GM19193 (cell line): ENCODE results near the gene PLA2G4C.

Experiments used
- POLR2A ChIP-seq: IDR thresholded peaks from 4 replicates; pipeline ENCODE4 v1.6.1; 2011; ENCODE audit not compliant: insufficient read depth, insufficient read length; ENCODE audit errors: extremely low read depth

PLA2G4C gene

DNA sequence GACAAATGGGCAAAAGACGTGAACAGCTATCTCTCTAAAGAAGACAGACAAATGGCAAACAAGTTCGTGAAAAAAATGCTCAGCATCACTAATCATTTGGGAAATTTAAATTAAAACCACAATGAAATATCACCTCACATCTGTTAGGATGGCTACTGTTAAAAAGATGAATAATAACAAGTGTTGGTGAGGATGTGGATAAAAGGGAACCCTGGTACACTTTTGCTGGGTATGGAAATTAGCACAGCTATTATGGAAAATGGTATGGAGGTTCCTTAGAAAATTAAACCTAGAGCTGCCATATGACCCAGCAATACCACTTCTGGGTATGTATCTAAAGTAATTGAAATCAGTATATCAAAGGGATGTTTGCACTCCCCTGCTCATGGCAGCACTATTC lies 73.9 kb downstream of the PLA2G4C start:
- no peak for TF ChIP-seq POLR2A

DNA sequence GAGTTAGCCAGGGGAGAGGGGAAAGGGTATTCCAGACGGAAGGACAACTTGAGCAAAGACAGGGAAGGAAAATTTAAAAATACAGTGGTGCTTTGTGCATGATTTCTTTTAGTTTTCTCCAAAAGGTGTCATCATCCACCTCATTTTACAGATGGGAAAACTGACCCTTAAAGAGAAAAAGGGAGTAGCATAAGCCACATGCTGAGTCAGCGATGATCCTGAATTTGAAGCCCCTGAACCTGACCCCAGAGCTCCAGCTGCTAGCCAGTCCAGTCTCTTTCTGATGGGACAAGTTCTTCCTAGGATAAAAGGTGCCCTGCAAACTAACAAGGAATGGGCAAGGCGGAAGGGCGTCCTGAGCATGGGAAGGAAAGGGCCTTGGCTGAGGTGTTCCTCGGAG lies 77.0 kb downstream of the PLA2G4C start:
- TF ChIP-seq POLR2A = no peak

DNA sequence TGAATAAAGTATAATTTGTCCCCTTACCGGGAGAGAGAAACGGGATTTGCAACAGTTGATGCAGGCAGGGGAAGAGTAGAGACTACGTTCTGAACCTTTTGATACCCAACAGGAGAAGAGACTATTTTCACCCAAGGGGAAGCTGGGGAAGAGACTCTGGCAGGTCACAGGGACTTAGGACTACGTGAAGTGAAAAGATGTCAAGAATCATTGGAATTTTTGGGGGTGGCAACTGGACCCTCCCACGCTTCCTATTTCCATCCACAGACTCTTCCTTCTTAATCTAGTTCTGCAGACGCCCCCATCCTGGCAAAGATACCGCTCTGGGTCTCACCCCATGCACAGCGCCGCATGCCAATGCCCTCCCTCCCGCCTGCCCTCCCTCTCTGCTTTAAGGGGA lies 80.5 kb downstream of the PLA2G4C start:
- TF ChIP-seq POLR2A = no peak

DNA sequence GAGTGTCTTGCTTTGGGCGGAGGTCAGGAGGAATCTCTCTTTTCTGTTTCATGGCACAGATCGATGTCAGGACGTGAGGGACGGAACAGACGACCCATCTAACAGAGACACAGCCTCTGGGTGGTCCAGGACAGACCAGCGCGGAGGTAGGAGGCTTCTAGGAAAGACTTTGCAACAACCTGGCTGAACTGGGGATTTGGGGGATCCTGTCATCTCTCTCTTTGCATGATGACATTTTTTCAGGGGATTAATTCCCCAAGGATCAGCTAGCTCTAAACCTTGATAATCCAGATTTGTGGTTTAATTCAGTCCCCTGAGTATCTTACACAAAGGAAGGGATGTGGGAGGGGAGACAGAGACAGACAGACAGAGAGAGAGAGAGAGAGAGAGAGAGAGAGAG lies 81.2 kb downstream of the PLA2G4C start:
- no peak for TF ChIP-seq POLR2A

DNA sequence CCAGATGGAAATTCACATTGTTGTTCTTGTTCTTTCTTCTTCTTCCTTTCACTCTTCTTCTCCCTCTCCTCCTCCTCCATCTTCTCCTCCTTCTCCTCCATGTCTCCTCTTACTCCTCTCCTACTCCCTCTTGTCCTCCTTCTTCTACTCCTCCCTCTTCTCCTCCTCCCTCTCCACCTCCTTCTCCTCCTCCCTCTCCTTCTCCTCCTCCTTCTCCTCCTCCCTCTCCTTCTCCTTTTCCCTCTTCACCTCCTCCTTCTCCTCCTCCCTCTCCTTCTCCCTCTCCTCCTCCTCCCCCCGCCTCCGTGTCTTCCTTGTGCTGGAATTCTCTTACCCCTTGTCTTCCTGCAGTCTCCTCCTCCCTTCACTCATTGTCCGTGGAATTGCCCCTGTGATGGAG lies 85.1 kb downstream of the PLA2G4C start:
- no peak for TF ChIP-seq POLR2A

DNA sequence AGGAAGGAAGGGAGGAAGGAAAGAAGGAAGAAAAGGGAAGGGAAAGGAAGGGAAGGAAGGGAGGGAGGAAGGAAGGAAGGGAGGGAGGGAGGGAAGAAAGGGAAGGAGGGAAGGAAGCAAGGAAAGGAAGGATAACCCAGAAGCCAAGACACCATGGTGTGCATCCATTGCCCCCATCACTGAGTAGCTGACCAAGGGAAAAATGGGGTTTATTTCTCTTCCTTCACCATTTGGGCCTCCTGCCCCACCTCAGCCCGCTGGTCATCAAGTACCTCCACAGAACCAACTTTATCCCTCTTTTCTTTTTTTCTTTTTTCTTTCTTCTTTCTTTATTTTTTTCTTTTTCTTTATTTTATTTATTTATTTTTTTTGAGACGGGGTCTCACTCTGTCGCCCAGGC lies 87.1 kb downstream of the PLA2G4C start:
- TF ChIP-seq POLR2A = no peak

DNA sequence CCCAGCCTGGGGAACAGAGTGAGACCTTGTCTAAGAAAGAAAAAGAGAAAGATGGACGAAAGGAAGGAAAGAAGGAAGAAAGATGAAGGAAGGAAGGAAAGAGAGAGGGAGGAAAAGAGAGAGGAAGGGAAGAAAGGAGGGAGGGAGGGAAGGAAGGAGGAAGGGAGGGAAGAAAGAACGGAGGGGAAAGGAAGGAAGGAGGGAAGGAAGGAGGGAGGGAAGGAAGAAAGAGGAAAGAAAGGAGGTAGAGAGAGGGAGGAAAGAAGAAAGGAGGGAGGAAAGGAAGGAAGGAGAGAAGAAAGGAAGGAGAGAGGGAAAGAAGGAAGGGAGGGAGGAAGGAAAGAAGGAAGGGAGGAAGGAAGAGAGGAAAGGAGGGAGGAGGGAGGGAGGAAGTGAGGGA lies 87.6 kb downstream of the PLA2G4C start:
- no peak for TF ChIP-seq POLR2A

DNA sequence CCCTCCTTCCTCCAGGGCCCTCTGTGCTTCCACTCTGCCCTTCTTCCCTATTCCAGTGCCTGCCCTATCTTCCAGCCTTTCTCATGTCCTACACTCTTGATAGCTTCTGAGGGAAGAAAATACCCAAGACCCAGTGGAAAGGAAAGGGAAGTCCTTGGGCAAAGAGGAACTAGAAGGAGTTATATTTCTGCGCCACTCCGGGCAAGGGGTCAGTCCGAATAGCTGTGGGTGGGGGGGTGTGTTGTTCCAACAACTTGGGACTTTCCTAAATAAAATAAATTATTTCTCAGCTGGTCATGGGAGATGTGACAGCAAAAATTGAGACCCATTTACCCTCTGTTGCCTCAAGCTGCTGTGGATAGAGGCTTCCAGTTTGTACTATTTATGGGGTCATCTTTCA lies 89.9 kb downstream of the PLA2G4C start:
- TF ChIP-seq POLR2A = no peak

DNA sequence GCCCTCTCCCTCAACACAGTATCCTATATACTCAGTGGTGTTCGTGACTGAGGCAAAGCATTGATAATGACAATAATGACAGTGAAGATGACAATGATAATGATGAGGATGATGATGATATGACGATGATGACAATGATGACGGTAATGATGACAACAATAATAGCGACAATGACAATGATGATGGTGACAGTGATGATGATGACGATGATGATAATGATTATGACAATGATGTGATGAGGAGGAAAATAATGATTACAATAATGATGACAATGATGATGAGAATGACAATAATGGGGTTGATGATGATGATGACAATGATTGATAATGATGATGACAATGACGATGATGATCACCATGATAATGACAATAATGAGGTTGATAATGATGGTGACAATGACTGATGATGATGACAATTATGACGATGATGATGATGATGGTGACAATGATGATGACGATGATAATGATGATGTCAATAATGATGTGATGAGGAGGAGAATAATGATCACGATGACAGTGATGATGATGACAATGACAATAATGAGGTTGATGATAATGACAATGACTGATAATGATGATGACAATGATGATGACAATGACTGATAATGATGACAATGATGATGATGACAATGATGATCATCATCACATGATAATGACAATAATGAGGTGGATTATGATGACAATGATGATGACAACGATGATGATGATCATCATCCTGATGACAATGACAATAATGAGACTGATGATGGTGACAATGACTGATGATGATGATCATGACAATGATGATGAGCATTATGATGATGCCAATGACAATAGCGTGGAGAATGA lies 99.5 kb downstream of the PLA2G4C start:
- no peak for TF ChIP-seq POLR2A

DNA sequence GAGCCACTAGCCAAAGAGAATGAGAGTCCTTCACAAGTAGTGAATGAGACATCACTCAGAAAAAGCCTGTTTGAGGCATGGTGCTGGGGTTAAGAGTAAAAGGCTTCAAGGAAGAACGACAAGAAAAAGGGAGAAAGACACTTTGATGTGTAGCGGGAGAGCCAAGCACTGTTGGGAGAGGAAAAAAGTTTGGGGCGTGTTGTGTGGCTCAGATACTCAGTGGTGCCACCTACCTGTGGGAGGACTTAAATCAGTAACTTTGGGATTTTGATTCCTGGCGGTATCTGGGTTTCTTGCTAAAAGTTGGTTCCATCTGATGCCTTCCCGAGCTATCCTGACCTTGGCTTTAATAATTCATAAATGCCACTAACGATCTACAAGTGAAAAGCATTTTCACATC lies 103.9 kb downstream of the PLA2G4C start:
- TF ChIP-seq POLR2A = no peak

DNA sequence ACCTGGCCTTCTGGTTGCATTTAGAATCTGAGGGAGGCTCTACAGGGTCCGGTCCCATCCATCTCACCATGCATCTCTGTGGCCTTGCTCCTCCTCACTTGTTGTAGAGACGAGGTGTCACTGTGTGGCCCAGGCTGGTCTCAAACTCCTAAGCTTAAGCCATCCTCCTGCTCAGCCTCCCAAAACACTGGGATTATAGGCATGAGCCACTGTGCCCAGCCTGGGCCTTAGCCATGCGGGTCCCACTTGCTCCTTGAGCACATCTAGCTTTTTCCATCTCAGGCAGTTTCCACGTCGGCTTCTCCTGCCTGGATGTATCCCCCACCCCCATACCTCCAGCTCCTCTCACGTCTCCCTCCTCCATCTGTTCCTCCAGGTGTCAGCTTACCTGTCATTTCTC lies 106.4 kb downstream of the PLA2G4C start:
- no peak for TF ChIP-seq POLR2A

DNA sequence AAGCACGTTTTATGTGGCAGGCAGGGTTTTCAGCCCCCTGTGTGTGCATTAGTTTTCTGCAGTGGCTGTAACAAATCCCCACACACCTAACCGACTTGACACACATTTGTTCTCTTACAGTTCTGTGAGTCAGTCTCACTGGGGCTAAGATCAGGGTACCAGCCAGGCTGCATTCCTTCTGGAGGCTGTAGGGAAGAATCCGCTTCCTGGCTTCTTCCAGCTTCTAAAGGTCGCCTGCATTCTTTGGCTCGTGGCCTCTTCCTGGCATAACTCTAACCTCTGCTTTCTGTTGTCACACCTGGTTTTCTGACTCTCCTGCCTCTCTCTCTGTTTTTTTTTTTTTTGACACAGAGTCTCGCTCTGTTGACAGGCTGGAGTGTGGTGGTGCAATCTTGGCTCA lies 109.8 kb downstream of the PLA2G4C start:
- TF ChIP-seq POLR2A = no peak

DNA sequence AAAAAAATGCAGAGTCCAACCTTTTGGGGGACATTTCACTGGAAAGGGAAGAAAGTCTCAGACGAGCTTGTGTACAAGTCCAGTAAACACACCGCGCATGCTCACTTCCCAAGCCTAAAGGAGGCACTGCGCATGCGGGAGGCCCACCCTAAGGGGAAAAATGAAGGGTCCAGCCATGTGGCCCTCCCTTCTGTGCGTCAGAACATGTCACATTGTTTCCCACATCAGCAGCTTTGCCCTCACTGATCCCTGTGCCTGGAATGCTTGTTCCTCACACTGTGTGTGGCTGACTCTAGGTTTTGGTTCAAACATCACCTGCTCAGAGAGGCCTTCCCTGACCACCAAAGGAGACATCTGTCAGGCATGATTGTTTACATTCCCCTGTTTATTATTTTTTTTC lies 111.8 kb downstream of the PLA2G4C start:
- TF ChIP-seq POLR2A = no peak
